Type B pancreatic cell (in vitro differentiated cells): ENCODE measurements around the gene BCAR1. TPM values are rescaled to one million over a fixed set of nuclear protein-coding genes. Genes with fewer than 3 reads are reported as not detected.
"Not testable (repeated sequence)": the region's sequence is repeated elsewhere in the genome, so short reads cannot be mapped to it uniquely, and the experiment has no call there.

Experiments used
- DNase-seq: peaks from one replicate; pipeline ENCODE4 v3.0.0; 2021; ENCODE audit warnings: mixed read lengths; ENCODE audit not compliant: unreplicated experiment; ENCODE audit errors: extremely low spot score
- H3K27ac Mint-ChIP-seq: 2 replicates; pipeline ENCODE4 v1.8.0; 2021; ENCODE audit warnings: mild to moderate bottlenecking, mixed read lengths
- H3K27me3 Mint-ChIP-seq: 2 replicates; pipeline ENCODE4 v1.8.0; 2021; ENCODE audit warnings: mixed read lengths
- H3K36me3 Mint-ChIP-seq: 2 replicates; pipeline ENCODE4 v1.8.0; 2021; ENCODE audit warnings: mixed read lengths
- H3K4me1 Mint-ChIP-seq: one replicate; pipeline ENCODE4 v1.8.0; 2021; ENCODE audit warnings: mixed read lengths; ENCODE audit not compliant: unreplicated experiment
- H3K4me3 Mint-ChIP-seq: 2 replicates; pipeline ENCODE4 v1.8.0; 2021; ENCODE audit warnings: mild to moderate bottlenecking, mixed read lengths
- H3K9me3 Mint-ChIP-seq: 2 replicates; pipeline ENCODE4 v1.8.0; 2021; ENCODE audit warnings: mixed read lengths
- total RNA-seq: library from RNA; stranded (reverse); gene quantifications from 2 replicates; pipeline ENCODE4 v1.2.1, GENCODE V29; 2021; ENCODE audit warnings: low replicate concordance
- TF ChIP-seq, protein P1 (sequence below): fragments of 200-600 bp; sonication (generic); conservative IDR thresholded peaks from 2 replicates; pipeline ENCODE4 v1.5.0; 2021; ENCODE audit warnings: antibody characterized with exemption, mild to moderate bottlenecking

BCAR1 gene
- total RNA-seq, 1 donor from 2014 or later = 73.0 TPM

GRCh38 chr16:75246504-75247205 is 4.8 kb downstream of the BCAR1 start:
- TF ChIP-seq, protein P1, sequence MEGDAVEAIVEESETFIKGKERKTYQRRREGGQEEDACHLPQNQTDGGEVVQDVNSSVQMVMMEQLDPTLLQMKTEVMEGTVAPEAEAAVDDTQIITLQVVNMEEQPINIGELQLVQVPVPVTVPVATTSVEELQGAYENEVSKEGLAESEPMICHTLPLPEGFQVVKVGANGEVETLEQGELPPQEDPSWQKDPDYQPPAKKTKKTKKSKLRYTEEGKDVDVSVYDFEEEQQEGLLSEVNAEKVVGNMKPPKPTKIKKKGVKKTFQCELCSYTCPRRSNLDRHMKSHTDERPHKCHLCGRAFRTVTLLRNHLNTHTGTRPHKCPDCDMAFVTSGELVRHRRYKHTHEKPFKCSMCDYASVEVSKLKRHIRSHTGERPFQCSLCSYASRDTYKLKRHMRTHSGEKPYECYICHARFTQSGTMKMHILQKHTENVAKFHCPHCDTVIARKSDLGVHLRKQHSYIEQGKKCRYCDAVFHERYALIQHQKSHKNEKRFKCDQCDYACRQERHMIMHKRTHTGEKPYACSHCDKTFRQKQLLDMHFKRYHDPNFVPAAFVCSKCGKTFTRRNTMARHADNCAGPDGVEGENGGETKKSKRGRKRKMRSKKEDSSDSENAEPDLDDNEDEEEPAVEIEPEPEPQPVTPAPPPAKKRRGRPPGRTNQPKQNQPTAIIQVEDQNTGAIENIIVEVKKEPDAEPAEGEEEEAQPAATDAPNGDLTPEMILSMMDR = no peak
- peaks cover 5% of the 10 kb centered on the region for H3K36me3 Mint-ChIP-seq
- H3K27ac Mint-ChIP-seq = peak overlapping the region; percentile 85
- no peak for DNase-seq
- peaks cover 47% of the 10 kb centered on the region for H3K4me1 Mint-ChIP-seq
- H3K4me3 Mint-ChIP-seq = peak overlapping the region; percentile 41
- no peaks in the 10 kb centered on the region for H3K27me3 Mint-ChIP-seq
- no peaks in the 10 kb centered on the region for H3K9me3 Mint-ChIP-seq

- H3K27me3 Mint-ChIP-seq = no peaks in the 10 kb centered on the region
- H3K4me3 Mint-ChIP-seq = peak overlapping the region; percentile 78
Observed at GRCh38 chr16:75244844-75245758, 6.3 kb downstream of the BCAR1 start.

GRCh38 chr16:75244225-75244809 is 7.1 kb downstream of the BCAR1 start:
- H3K27ac Mint-ChIP-seq = peak overlapping the region; percentile 94
- no peaks in the 10 kb centered on the region for H3K27me3 Mint-ChIP-seq
- H3K4me3 Mint-ChIP-seq = peak overlapping the region; percentile 78
- H3K4me1 Mint-ChIP-seq = peaks cover 54% of the 10 kb centered on the region
- H3K9me3 Mint-ChIP-seq = no peaks in the 10 kb centered on the region
- H3K36me3 Mint-ChIP-seq = peaks cover 5% of the 10 kb centered on the region
- TF ChIP-seq, protein P1 = no peak
- no peak for DNase-seq

More at GRCh38 chr16:75244844-75245758, 6.3 kb downstream of the BCAR1 start:
- TF ChIP-seq, protein P1 = no peak
- H3K9me3 Mint-ChIP-seq = no peaks in the 10 kb centered on the region
- H3K4me1 Mint-ChIP-seq = peaks cover 53% of the 10 kb centered on the region
- peak overlapping the region; percentile 94 for H3K27ac Mint-ChIP-seq
- peaks cover 5% of the 10 kb centered on the region for H3K36me3 Mint-ChIP-seq
- no peak for DNase-seq

GRCh38 chr16:75243667-75244224 is 7.7 kb downstream of the BCAR1 start:
- Mint-ChIP-seq H3K9me3 (no peaks in the 10 kb centered on the region), H3K27me3 (no peaks in the 10 kb centered on the region), H3K27ac (peak overlapping the region; percentile 94), H3K36me3 (peaks cover 5% of the 10 kb centered on the region), H3K4me3 (peak overlapping the region; percentile 78), H3K4me1 (peaks cover 59% of the 10 kb centered on the region)
- no peak for DNase-seq
- TF ChIP-seq, protein P1 = no peak

DNA sequence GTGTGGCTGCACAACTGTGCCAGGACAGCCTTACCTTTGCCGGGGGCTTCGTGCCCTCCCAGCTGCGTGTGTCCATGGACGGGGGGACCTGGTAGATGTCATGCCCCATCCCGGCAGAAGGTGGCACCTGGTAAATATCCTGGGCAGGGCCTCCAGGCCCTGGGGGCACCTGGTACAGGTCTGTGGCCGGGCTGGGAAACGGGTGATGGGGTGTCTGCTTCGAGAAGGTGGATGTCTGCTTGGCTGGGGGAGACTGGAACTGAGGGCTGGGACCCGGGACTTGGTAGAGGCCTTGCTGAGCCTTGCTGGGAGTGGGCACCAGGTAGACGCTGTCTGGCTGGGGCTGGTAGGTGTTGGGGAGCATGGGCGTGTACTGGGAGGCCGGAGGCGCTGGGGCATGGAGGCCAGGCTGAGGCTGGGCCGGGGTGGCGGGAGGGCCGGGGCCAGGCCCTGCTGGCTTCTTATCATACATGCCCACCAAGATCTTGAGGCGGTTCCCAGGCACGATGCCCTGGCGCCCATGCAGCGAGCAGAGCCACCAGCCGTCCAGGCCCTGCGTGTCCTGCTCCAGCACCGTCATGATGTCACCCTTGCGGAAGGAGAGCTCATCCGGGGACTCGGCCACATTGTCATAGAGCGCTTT is 8.9 kb downstream of the BCAR1 start:
- not testable (repeated sequence) for H3K9me3 Mint-ChIP-seq, H3K4me3 Mint-ChIP-seq, H3K36me3 Mint-ChIP-seq, H3K27me3 Mint-ChIP-seq, DNase-seq
- Mint-ChIP-seq H3K4me1 (peaks cover 47% of the 10 kb centered on the region), H3K27ac (peak overlapping the region; percentile 72)
